IMR-90 (cell line): Measurements from ENCODE around the gene ASAP2.

ENCODE experiments used
- BHLHE40 ChIP-seq: fragments of 150-350 bp; IDR thresholded peaks from 2 replicates; pipeline ENCODE4 v1.6.1; 2016; ENCODE audit warnings: mild to moderate bottlenecking, low read depth, low read length
- CTCF ChIP-seq: conservative IDR thresholded peaks from 2 replicates; pipeline ENCODE4 v1.5.1; 2012; ENCODE audit warnings: mild to moderate bottlenecking, low read depth, low read length, improper control_type of control experiment
- MAFK ChIP-seq: IDR thresholded peaks from 2 replicates; pipeline ENCODE4 v1.6.1; 2012; ENCODE audit warnings: low read depth, low read length, improper control_type of control experiment
- MAZ ChIP-seq: IDR thresholded peaks from 2 replicates; pipeline ENCODE4 v1.6.1; 2012; ENCODE audit warnings: low read depth, mild to moderate bottlenecking, low read length, improper control_type of control experiment, moderate library complexity, borderline replicate concordance
- MXI1 ChIP-seq: IDR thresholded peaks from 2 replicates; pipeline ENCODE4 v1.6.1; 2012; ENCODE audit warnings: low read depth, mild to moderate bottlenecking, low read length, moderate library complexity, borderline replicate concordance
- POLR2A ChIP-seq: IDR thresholded peaks from 2 replicates; pipeline ENCODE4 v1.6.1; 2012; ENCODE audit warnings: mild to moderate bottlenecking, low read depth, low read length
- RFX5 ChIP-seq: IDR thresholded peaks from 2 replicates; pipeline ENCODE4 v1.8.0; 2012; ENCODE audit warnings: low read depth, mild to moderate bottlenecking, low read length, moderate library complexity
- USF2 ChIP-seq: fragments of 150-350 bp; IDR thresholded peaks from 2 replicates; pipeline ENCODE4 v1.6.1; 2017; ENCODE audit warnings: mild to moderate bottlenecking, antibody characterized with exemption, low read length, low read depth

- no peak for TF ChIP-seq MAFK
- no peak for TF ChIP-seq BHLHE40
- TF ChIP-seq CTCF = no peak
- no peak for TF ChIP-seq RFX5
- TF ChIP-seq MXI1 = no peak
- no peak for TF ChIP-seq POLR2A
- TF ChIP-seq USF2 = no peak
- no peak for TF ChIP-seq MAZ
Measured at GRCh38 chr2:9162841-9163240, 43.8 kb upstream of the ASAP2 start.
